Peyer's patch (tissue), 4 donors: Measurements from ENCODE around the gene TCF19.

Experiments
- CTCF ChIP-seq, 6 experiments: fragments of 450-650 bp in 4 of 6; fragments of 200-600 bp in 2 of 6; sonication (generic) in 1 of 6; IDR thresholded peaks; one replicate each; pipeline ENCODE4 v1.5.1; 2017 to 2019; ENCODE audit warnings: antibody characterized with exemption in 6 of 6, mild to moderate bottlenecking in 3 of 6, moderate library complexity in 1 of 6
- POLR2A ChIP-seq, 2 donors: fragments of 450-650 bp; IDR thresholded peaks; one replicate each; pipeline ENCODE4 v1.5.1; 2017; ENCODE audit warnings: antibody characterized with exemption in 2 of 2, mild to moderate bottlenecking in 2 of 2, moderate library complexity in 2 of 2

- TF ChIP-seq CTCF (IDR thresholded peaks at IDR 0.05) (no peak), POLR2A (IDR thresholded peaks at IDR 0.05) (no peak)
Measured at GRCh38 chr6:31210123-31210522, 51.7 kb downstream of the TCF19 start.
